ENCODE results near the gene ZNF624.

The ZNF624 gene

DNA sequence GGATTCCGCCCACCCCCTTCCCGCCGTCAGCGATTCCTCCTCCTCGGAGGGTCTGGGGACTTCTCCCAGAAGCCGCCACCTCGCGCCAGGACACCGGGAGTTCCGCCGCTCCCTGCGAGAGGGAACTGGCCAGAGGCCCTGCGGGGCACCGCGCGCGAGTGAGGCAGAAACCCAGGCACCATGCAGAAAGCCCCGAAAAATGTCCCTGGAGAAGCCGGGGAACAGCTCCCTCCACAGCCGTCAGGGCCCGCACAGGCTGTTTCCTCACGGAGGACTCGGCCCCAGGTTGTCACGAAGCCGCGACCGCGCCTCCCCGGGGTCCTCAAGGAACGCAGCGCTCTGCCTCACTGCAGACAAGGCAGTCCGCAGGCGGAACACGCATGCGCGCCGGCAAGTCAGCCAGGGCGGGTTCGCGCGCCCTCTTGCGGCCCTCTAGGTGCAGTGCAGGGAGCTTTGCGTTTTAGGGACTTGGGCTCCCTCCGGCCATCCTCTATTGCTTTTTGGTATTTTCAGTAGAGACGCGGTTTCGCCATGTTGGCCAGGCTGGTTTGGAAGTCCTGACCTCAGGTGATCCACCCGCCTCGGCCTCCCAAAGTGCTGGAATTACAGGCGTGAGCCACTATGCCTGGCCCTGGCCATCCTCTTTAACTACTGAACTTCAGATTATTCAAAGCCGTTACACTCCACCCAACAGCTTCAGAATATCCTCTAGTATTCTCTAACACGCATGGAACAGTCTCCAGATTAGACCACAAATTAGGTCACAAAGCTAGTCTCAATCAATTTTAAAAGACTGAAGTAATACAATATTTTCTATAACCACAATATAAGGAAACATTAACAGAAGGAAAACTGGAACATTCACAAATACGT lies 64.3 kb downstream of the ZNF624 start:
- peak; percentile 98 for DNase-seq

DNA sequence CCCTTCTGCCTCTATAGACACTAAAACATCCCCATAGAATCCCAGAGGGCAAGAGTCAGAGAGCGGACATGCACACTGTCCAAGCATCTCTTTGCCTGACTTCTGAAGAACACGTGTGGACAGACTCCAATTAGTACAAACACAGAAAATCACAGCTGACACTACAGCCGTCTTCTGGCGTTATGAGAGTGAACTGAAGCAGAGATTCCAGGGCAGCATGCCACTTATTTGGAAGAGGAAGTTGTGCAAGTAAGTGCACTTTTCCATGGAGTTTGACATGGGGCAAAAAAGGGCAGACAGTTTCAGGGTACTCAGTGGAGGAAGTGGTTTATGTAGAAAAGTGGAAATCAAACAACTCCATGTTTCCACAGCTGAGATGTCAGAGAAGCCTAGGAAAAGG lies 67.9 kb downstream of the ZNF624 start:
- DNase-seq: no peak

DNA sequence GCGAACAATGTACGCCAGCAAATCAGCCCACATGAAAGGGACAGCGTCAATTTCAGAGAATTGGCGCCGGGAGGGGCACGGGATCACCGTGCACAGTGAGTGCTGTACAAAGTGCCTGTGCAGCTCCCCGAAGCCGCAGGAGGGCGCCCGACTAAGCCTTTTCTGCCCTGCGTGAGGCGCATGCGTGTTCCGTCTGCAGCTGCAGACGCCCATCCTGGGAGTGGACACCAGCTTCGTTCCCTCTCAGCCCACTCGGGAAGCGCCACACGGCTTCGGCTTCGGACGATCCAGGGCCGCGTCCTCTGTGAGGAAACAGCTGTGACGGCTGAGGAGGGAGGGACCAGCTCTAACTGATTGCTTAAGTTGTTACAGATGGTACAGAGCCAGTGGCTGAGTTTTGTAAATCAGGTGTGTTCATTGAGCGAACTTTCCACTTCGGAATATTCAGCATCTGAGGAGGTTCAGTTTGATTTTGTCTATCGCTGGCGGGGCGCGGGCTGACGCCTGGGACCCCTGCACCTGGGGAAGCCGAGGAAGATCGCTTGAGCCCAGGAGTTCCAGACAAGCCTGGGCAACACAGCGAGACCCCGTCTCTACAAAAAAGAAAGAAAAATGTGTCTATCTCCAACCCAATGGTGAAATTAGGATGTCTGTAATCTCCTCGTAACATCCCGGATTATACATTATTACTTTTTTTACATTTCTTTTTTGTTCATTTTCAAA lies 69.2 kb downstream of the ZNF624 start:
- peak; percentile 95 for DNase-seq

DNA sequence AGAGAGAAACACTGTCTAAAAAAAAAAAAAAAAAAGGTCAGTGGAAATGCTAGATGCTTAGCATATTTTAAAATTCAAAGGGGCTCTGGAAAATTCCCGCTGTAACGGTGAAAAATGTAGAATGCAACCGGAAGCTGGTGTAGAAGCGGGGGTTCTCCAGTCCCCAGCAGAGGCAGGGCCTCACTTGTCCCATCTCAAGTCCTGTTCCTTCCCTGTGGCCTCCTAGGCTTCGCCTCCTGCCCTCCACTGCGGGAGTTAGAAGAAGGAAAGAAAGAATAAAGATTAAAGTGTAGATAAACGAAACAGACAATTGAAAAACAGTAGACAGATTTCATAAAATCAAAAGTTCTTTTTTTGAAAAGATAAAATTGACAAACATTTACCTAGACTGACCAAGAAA lies 69.9 kb downstream of the ZNF624 start:
- no peak for DNase-seq

DNA sequence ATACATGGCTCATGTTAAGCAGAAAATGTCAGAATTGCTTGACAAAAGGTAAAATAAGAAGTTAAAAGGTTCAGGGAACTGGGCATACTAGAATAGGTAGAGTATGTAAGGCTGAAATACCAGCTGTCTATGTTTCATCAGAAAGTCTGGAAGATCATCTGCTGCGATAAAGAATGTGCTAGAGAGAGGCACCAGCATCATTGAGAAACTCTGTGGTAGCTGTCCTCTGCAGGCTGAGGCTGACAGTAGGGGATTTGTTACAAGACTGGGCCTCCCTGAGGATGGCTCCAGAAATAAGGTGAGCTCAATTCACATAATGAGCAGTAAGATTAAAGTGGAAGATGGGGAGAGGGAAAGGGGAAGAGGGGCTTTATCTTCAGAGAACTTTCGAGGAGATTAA lies 80.2 kb downstream of the ZNF624 start:
- DNase-seq: no peak
